Measurements from ENCODE around the gene AFP.

AFP gene

DNA sequence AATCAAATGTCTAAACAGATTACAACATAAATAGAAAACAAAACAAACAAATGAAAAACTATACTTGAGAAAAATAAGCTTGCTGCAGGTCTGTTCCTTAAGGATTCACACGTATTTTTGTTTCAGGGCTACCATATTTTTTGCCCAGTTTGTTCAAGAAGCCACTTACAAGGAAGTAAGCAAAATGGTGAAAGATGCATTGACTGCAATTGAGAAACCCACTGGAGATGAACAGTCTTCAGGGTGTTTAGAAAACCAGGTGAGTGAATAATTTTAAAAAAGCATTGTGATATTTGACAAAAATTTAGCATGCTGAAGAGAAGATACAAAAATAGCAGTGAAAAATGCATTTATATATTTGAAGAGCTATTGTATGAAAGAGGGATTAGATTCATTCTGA lies 2.0 kb downstream of the AFP start:
- DNase-seq (ENCODE audit: low spot score) = no peak

DNA sequence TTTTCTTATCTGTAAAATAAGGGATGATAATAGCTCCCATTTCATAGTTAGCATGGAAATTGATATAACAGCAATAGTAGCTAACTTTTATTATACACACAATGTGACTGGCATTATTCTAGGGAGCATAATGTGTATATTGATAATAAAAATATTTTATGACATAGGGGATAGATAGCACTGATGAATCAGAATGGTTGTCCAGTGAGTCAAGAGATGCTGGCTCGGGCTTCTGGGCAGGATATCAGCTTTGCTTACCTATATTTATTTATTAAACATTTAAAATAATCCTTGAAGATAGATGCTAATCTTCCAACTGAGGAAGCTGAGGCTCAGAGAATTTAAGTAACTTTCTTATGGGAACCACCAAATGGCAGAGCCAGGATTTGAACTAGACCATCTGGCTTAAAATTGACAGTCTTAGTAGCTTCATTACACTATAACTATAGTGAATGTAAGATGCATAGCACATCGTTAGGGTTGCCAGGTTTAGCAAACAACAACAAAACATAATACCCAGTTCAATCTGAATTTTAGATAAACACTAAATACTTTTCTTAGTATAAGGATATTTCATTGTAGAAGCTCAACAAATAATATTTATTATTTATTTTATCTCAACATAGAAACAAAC lies 2.7 kb downstream of the AFP start:
- DNase-seq (ENCODE audit: low spot score) = no peak

DNA sequence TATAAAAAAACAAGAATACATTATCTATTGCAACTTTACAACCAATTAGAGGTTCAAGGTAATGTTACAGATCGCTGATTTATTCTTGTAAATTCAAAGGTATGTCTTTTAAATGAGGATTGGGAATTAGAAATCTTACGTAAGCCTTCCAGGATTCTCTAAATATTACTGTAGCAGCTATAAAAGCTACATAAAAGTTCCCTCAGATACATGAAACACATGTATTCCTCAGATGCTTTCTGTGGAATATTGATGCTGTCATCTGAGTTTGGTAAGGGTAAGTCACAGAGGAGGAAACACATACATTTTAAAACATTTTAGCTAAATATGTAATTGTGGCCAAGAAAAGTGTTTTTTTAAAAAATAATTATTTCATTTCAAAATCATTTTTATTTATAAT lies 3.4 kb downstream of the AFP start:
- no peak for DNase-seq (ENCODE audit: low spot score)

DNA sequence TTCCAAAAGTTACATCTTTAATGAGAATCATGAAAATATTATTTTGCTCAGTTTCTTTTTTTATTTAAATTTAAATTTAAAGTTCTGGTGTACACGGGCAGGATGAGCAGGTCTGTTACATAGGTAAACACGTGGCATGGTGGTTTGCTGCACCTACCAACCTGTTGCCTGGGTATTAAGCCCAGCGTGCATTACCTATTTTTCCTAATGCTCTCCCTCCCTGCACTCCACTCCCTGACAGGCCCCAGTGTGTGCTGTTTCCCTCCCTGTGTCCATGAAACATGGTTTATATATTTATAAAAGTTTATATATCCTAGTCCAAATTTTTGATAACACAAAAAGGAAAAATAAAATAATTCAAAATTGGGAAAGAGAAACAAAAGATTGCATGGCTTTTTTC lies 4.0 kb downstream of the AFP start:
- no peak for DNase-seq (ENCODE audit: low spot score)

DNA sequence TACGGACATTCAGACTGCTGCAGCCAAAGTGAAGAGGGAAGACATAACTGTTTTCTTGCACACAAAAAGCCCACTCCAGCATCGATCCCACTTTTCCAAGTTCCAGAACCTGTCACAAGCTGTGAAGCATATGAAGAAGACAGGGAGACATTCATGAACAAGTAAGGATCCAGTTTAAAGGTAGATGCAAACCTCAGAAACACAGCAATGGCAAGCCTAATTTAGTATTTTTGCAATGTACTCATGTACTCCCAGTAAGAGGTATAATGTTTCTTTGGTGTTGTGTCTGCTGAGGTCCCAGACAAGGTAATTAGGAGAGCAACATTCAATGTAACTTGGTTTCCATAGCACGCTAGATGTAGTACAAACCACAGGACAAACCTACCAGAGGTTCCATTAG lies 4.6 kb downstream of the AFP start:
- no peak for DNase-seq (ENCODE audit: low spot score)

DNA sequence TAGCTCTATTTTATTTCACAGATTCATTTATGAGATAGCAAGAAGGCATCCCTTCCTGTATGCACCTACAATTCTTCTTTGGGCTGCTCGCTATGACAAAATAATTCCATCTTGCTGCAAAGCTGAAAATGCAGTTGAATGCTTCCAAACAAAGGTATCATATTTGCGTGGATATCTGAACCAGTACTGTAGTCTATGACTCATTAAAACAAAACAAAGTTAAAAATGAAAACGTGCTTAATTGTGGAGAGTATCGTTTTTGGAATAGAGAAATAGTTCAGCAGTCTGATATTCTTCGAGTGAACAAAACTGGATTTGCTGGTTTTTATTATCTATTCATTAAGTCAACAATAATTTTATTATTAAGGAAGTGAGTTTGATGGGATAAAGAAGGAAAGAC lies 6.3 kb downstream of the AFP start:
- DNase-seq (ENCODE audit: low spot score) = no peak

DNA sequence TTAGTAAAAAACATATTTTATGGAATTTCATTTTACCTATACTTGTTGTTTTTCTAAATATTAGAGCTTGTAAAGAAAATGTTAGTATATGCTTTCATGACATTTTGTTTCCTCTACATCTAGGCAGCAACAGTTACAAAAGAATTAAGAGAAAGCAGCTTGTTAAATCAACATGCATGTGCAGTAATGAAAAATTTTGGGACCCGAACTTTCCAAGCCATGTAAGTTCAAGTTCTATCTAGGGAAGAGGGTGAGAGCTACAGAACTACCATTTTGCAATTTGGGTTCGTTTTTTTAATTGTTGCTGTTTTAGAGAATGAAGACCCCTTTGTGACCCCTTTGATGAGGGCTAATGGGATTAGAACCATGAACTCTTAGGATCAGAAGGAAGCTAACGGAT lies 7.2 kb downstream of the AFP start:
- no peak for DNase-seq (ENCODE audit: low spot score)

DNA sequence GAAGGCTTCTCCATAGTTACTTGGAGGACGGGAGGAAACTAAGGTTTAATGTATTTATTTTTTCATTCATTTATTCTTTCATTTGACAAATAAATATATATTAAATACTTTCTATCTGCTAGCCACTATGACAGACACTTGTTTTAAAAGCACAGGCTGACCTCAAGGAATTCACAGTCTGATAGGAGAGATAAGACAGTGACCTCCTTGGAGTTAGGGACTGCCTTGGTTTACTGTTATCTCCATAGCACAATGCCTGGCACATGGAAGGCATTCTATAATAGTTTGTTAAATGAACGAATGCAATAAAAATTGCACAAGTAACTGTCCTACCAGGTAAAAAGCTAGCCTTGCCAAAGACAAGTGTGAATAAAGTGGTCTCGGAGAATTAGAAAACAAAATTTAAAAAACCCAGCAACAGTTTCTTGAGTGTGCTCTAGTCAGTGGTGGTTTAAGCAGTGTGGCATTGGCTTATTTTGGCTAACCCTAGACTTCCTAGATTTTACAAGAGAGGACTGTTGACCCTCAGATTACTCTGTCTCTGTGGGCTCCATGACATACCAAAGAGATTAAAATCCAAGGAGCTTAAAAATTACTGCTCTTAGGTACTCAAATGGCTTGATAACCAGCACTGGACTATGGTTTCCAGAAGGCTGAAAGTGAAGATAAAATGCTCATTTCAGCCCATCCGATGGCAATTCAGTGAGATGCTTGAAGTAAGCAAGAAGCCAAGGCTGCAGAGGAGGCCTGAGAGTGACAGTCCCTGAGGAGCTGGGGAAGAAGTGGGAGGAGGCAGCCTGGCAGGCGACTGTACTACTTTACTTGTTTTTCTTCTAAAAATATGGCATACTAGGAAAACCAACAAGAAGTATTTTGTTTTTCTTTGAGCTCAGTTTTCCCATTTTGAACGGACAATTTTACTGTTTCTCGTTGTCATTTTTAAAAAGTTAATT lies 9.6 kb downstream of the AFP start:
- DNase-seq (ENCODE audit: low spot score) = no peak

DNA sequence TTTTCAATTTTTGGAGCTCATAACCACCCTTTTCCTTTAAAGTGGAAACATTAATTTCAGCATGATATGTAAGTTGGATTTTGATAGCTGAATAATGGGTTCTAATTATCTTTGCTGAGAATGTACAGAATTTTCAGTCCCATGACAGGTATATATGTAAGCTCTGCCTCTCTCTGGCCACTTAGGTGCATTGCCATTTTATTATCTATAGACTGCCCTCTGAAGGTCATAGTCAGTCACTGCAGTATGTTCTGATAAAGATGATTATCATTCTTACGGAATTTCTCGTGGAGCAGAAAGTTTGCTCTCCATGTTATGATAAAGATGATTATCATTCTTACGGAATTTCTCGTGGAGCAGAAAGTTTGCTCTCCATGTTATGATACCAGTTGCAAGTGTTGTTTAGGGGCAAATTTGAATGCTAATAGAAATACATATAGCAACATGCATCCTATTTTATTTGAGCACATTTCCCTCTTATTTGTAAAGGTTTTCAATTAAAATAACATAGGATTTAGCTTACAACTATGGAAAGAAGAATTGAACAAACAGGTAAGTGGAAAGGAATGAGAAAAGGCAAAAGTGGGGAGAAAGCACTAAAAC lies 10.4 kb downstream of the AFP start:
- DNase-seq (ENCODE audit: low spot score) = peak; percentile 28

DNA sequence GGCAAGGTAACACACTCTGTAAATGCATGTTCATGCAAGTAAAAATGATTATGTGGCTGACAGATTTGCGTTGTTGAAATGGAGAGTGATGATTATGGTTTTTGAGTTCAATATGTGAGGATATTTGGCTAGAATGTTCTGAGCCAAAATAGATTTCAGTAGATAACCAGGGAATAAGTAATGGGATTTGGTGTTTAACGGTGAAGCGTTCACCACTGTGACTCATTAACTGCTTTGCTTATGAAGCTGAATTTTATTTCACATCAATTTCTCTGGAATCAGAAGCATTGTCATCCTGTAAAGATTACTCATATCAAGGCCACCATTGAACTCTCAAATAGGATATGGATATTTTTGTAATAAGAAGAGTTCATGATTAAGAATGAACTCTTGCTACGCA lies 11.7 kb downstream of the AFP start:
- DNase-seq (ENCODE audit: low spot score) = no peak

DNA sequence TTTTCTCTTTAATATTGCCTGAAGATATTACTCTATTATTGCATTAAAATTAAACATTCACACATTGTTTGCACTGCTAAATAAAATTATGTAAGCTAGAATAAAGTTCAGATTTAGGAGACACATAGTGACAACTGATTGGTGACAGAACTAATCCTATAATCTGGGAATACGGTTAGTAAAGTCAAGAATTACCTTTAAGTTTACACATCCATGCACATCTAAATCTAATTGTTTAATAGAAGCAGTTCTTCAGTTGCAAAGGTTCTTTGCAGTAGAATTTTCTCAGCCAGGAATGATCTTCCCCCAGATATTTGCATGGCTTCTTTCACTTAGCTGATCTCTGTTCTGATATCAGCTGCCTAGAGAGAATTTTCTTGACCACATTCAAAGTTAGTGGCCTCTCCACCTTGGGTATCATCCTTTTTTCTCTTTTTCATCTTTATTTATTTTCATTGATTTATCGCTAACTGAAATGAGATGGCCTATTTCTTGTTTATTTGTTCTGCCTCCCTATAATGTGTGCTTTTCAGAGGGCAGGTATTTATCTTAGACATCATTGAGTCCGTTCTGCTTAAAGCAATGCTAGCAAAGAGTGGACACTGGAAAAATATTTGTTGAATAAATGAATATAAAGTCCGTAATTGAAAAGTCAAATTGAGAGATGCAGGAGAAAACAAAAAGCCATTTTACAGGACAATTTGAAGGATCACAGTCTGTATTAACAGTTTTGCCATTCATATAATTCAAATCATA lies 12.6 kb downstream of the AFP start:
- no peak for DNase-seq (ENCODE audit: low spot score)

DNA sequence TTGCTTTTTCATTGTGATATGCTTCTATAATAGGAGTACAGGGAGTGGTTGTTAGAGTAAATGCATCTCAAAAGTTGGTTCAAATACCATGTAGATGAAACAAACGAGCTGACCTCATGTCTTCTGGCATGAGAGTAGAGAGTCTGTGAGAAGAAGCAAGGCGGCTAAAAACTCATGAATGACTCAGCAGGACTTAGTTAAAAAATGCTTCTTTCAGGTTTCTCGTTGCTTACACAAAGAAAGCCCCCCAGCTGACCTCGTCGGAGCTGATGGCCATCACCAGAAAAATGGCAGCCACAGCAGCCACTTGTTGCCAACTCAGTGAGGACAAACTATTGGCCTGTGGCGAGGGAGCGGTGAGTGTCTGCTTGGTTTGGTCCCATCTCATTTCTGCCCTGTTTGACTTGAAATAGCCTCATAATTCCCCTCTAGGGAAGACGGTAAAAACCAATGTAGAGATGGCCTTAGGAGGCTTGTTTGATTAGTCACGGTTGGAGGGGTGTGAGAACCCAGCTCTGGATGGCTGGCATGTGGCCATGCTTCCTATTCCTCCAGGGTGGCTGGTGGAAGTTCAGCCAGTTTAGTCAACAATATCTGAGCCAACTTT lies 14.5 kb downstream of the AFP start:
- no peak for DNase-seq (ENCODE audit: low spot score)

DNA sequence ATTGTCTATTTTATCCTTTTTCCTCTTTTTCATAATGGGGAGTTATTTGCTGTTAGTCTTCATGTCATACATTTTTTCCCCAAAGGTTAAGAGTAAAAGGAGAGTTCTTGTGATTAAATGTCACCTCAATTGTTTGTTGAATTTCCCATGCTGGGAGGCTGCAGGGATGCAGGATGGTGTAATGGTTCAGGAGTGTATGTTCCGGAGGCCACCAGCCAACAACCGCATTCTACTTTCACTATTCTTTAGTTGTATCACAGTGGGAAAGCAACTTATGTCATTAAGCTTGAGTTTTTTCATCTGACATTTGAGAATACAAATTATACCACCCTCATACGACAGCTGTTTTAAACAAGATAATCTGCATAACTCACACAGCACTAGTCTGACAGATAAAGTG lies 15.4 kb downstream of the AFP start:
- no peak for DNase-seq (ENCODE audit: low spot score)

DNA sequence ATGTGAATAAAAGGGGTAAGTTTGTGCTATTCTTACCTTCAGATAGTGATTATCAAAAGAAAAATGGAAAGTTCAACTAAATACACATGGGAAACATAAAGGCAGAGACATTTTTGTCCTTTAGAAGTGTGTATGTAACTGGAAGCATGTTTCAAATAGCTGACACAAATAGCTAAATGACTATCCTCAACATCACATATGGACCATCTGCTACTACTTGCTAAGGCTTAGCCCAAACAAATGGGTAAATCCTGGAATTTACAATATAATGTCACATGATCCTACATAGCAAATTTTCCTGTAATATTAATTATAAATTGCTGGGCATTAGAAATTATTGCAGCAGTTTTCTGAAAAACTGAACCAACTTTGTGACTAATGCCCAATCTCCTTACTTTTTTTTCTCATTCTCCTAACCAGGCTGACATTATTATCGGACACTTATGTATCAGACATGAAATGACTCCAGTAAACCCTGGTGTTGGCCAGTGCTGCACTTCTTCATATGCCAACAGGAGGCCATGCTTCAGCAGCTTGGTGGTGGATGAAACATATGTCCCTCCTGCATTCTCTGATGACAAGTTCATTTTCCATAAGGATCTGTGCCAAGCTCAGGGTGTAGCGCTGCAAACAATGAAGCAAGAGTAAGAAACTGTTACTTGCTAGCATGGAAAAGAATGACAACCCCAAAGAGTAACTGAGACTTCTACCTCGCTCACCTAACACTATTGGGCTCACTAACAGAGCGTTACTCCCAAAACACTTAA lies 16.1 kb downstream of the AFP start:
- no peak for DNase-seq (ENCODE audit: low spot score)

DNA sequence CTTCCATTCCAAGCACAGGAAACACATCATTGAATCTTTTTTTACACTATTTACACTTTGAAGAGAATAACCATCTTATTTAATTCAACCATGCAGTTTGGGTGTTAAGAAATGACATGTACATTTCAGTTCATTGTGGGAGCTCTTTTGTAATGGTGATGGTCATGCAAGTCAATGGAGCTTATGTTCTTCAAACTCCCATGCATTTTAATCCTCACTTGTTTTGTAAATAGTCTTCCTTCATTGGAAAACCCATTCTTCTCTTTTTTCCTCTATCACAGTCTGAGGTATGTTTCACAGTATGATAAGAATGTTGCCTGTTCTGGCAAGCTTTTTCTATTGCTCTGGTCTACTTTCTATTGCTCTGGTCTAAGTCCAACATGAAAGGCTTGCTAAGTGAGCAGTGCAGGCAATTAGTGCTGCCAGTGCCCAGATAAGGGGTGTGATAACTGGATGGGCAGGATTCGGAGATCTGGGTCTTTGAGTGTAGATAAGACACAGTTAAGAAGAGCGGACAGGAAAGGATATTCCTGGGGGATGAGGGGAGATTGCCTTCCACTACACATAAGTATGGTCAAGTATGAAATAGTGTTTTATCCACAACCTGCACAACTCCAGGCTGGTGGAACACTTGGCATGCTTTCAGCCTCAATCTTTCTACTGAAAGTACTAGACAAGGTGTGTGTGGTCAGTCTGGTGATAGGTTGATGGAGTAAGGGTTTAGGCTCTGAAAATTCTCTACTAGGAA lies 17.1 kb downstream of the AFP start:
- DNase-seq (ENCODE audit: low spot score) = no peak

DNA sequence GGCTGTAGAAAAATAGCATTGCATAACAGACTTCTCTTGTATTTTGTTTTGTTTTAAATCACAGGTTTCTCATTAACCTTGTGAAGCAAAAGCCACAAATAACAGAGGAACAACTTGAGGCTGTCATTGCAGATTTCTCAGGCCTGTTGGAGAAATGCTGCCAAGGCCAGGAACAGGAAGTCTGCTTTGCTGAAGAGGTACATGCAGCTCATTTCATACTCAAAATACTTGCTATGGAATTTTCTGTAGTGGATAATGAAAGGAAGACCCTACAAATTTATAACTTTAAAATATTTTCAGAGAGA lies 17.6 kb downstream of the AFP start:
- no peak for DNase-seq (ENCODE audit: low spot score)

DNA sequence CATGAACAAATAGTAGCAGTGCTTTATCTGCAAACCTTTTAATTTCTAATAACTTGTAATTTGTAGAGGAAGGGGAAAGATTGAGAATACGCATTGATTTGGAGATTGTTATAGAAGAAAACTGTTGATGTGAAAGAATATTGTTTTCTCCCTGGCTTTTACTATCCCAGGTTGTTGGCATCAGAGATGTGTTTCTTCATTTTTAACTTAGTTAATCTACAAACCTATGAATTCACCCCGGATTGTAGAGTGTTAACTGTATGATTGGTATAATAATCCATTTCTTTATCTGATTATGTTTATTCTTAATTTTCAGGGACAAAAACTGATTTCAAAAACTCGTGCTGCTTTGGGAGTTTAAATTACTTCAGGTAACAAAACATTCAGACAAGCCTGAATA lies 18.9 kb downstream of the AFP start:
- DNase-seq (ENCODE audit: low spot score) = no peak

DNA sequence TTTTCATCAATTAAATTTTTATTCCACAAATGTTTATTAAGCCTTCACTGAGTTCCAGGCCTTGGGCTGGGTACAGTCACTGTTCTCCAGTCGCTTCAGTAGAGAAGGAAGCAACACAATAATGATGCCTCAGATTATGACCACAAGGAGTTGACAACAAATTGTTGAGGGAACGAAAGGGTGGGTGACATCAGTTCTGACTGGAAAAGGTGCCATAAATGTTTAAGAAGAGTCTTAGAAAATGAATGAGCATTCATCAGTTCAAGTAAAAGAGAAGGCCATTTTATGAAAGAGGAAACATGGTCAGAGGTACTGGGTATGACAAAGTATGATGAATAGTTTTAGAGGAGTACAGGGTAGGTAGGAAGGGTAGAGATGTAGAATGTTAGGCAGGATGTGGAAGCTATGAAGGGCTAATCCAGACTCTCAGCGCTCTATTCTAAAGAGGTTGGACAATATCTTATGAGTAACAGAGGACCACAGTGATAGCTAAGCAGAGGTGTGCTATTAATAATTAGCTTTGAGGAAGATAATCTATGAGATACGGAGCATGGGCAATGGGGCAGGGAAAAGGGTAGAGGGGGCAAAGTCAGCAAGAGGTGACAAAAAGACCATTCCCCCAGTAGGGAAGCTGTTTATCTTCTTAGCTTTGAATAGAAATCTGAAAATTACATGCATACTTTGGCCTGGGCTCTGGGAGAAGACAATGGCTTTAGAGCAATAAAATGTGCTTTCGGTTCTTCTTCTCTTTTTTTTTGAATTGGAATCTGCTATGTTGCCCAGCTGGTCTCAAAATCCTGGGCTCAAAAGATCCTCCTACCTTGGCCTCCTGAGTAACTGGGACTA lies 20.4 kb downstream of the AFP start:
- DNase-seq (ENCODE audit: low spot score) = no peak

DNA sequence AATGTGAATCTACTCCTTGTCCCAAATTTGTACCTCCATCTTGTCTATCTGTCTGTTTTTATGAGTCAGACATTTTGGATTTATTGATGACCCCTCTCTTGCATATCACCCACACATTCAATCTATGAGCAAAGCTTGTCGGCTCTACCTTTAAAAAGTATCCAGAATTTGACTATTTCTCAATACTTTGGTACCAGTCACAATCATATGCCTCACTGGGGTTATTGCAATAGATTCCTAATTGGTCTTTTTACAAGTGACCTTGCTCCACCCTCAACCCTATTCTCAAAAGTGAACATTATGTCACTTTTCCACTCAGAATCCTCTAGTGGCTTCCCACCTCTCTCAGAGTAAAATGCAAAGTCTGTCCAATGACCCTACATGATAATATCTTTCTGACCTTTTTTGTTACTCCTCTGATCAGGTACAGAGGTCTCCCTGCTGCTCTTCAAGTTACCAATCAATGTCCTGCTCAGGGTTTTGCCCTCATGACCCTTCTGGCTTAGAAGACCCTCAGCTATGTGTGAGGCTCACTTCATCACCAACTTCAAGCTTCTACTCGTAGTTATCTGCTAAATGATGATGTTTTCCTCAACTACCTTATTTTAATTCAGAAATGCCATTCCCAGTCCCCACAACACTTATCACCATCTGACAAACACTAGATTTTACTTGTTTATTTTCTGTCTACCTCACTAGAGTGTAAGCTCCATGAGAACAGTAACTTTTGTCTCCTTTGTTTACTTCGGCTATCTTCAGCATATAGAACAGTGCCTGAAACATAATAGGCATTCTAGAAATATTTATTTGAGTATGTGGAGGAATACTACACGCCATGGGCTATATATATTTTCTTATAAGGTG lies 22.4 kb downstream of the AFP start:
- DNase-seq (ENCODE audit: low spot score) = no peak

All from putamen (tissue), 1 donor.